Endothelial cell of umbilical vein (primary cell): ENCODE measurements around the gene CD40. TPM values are rescaled to one million over a fixed set of nuclear protein-coding genes. Genes with fewer than 3 reads are reported as not detected.

Experiments used
- BruUV-seq: library from RNA; stranded (reverse); fragments of 400-500 nt; replicated peaks from 2 replicates; lab custom pipeline; 2021; lab: Mats Ljungman, UMichigan
- CTCF ChIA-PET: fragments of 300-600, 350-600 bp; sonication (Branson Sonifier 250); formaldehyde crosslinking; loops from one replicate; lab custom pipeline; 2021; ENCODE audit warnings: antibody characterized with exemption, inconsistent platforms; lab: Charles Lee
- POLR2A ChIA-PET: fragments of 300-600, 350-600 bp; sonication (Branson Sonifier 250); formaldehyde crosslinking; loops from one replicate; lab custom pipeline; 2021; ENCODE audit warnings: antibody characterized with exemption, inconsistent platforms; lab: Charles Lee
- DNase-seq: peaks from one replicate; pipeline ENCODE4 v3.0.0-alpha.2; 2011; ENCODE audit warnings: low read depth, low spot score
- FAIRE-seq: peaks from 2 replicates; lab custom pipeline; 2011; peaks lifted over from hg19 to GRCh38; lab: Jason Lieb, UNC
- H2AFZ ChIP-seq: 2 replicates; pipeline ENCODE4 v1.6.0; 2012; ENCODE audit warnings: low read depth, low read length, control low read depth, inconsistent platforms
- H3K27ac ChIP-seq: 2 replicates; pipeline ENCODE4 v1.5.1; 2011; ENCODE audit warnings: low read depth, mild to moderate bottlenecking, control low read depth, low read length, moderate library complexity; ENCODE audit not compliant: insufficient read depth
- H3K27me3 ChIP-seq, 2 experiments: 2 replicates each; pipeline versions ENCODE4 v1.6.0 to v1.6.1; 2011; ENCODE audit warnings: low read length in 2 of 2, mixed read lengths in 1 of 2; ENCODE audit not compliant: control insufficient read depth in 2 of 2, insufficient read depth in 2 of 2
- H3K36me3 ChIP-seq, 2 experiments: 2 replicates in 1 of 2; 3 replicates in 1 of 2; pipeline ENCODE4 v1.5.1; 2011; ENCODE audit warnings: low read length in 2 of 2, mild to moderate bottlenecking in 1 of 2, moderate library complexity in 1 of 2; ENCODE audit not compliant: control insufficient read depth in 2 of 2, insufficient read depth in 2 of 2; ENCODE audit errors: extremely low read depth in 1 of 2
- H3K4me1 ChIP-seq: 3 replicates; pipeline ENCODE4 v1.5.1; 2011; ENCODE audit warnings: mild to moderate bottlenecking, low read length; ENCODE audit not compliant: control insufficient read depth, insufficient read depth; ENCODE audit errors: extremely low read depth
- H3K4me2 ChIP-seq: 2 replicates; pipeline ENCODE4 v1.6.1; 2011; ENCODE audit warnings: low read length, control low read depth, mixed read lengths; ENCODE audit not compliant: insufficient read depth
- H3K4me3 ChIP-seq, 3 experiments: fragments of 200-600 bp in 1 of 3; sonication (generic), shearing (Covaris generic) in 1 of 3; replicated peaks in 1 of 3; 2 replicates each; pipeline ENCODE4 v1.5.1; 2011 to 2016; ENCODE audit warnings: control low read depth in 3 of 3, low read length in 3 of 3, mild to moderate bottlenecking in 2 of 3, inconsistent platforms in 1 of 3, low read depth in 1 of 3, moderate library complexity in 1 of 3; ENCODE audit not compliant: insufficient read depth in 1 of 3
- H3K79me2 ChIP-seq: 2 replicates; pipeline ENCODE4 v1.6.0; 2012; ENCODE audit warnings: low read length, inconsistent platforms; ENCODE audit not compliant: control insufficient read depth, insufficient read depth
- H3K9ac ChIP-seq: replicated peaks from 2 replicates; pipeline ENCODE3; 2011; ENCODE audit warnings: low read length, control low read depth; ENCODE audit not compliant: insufficient read depth; ENCODE audit errors: extremely low read depth
- H3K9me1 ChIP-seq: replicated peaks from 3 replicates; pipeline ENCODE4 v1.6.0; 2011; ENCODE audit warnings: mild to moderate bottlenecking, low read length; ENCODE audit not compliant: control insufficient read depth, insufficient read depth; ENCODE audit errors: extremely low read depth
- H3K9me3 ChIP-seq: replicated peaks from 2 replicates; pipeline ENCODE4 v1.5.1; 2012; ENCODE audit warnings: low read length, inconsistent platforms; ENCODE audit not compliant: control insufficient read depth, insufficient read depth
- H4K20me1 ChIP-seq: replicated peaks from 2 replicates; pipeline ENCODE3; 2011; ENCODE audit warnings: mild to moderate bottlenecking, low read length; ENCODE audit not compliant: control insufficient read depth, insufficient read depth; ENCODE audit errors: extremely low read depth
- EZH2 ChIP-seq: IDR thresholded peaks from 2 replicates; pipeline ENCODE4 v1.6.1; 2012; ENCODE audit warnings: borderline replicate concordance, low read depth, mild to moderate bottlenecking, moderate library complexity, low read length, inconsistent platforms; ENCODE audit not compliant: severe bottlenecking
- FOS ChIP-seq: IDR thresholded peaks from 2 replicates; pipeline ENCODE4 v1.6.1; 2011; ENCODE audit warnings: mild to moderate bottlenecking, low read length, moderate library complexity, borderline replicate concordance; ENCODE audit not compliant: insufficient read depth
- GATA2 ChIP-seq: IDR thresholded peaks from 2 replicates; pipeline ENCODE4 v1.7.0; 2011; ENCODE audit warnings: low read depth, mild to moderate bottlenecking, moderate library complexity, mixed read lengths, low read length; ENCODE audit not compliant: insufficient read length, insufficient read depth
- JUN ChIP-seq: IDR thresholded peaks from 2 replicates; pipeline ENCODE4 v1.6.1; 2011; ENCODE audit warnings: borderline replicate concordance, low read depth; ENCODE audit not compliant: insufficient read length, insufficient read depth
- MYC ChIP-seq: IDR thresholded peaks from one replicate; pipeline ENCODE4 v1.6.1; 2011; ENCODE audit warnings: mild to moderate bottlenecking, low read depth, low read length
- POLR2A ChIP-seq: IDR thresholded peaks from 2 replicates; pipeline ENCODE4 v1.6.1; 2012; ENCODE audit warnings: low read depth, mild to moderate bottlenecking, control low read depth, low read length
- POLR2AphosphoS5 ChIP-seq: IDR thresholded peaks from 2 replicates; pipeline ENCODE4 v1.6.1; 2012; ENCODE audit warnings: low read depth, mild to moderate bottlenecking, control low read depth, low read length, moderate library complexity; ENCODE audit not compliant: insufficient read depth
- dilution Hi-C: fragments of 300-500 bp; cut with MboI; formaldehyde crosslinking; loops from one replicate; pipeline ENCODE4 v1.15.0; 2019; ENCODE audit warnings: low sequenced_read_pairs; ENCODE audit not compliant: extremely low pct_ligation_motif_present
- intact Hi-C: fragments of 100-400 bp; cut with micrococcal nuclease; formaldehyde crosslinking; loops from one replicate; pipeline ENCODE4 v1.10.0; 2022
- polyA plus RNA-seq, 4 experiments: library from polyadenylated mRNA; depleted of rRNA in 3 of 4; stranded (reverse) in 3 of 4; unstranded in 1 of 4; fragments of >200 nt; gene quantifications; 2 replicates each; pipeline versions ENCODE4 v1.2.1 to v1.2.3, GENCODE V29; 2011 to 2012; ENCODE audit warnings: missing spikeins in 1 of 4
- total RNA-seq: library from RNA; stranded (reverse); gene quantifications from 2 replicates; pipeline ENCODE4 v1.2.3, GENCODE V29; 2021
- TF ChIP-seq, protein P1 (sequence below), 2 donors: IDR thresholded peaks; 1 replicate in 1 of 2; 2 replicates in 1 of 2; pipeline ENCODE4 v1.5.1; 2011; ENCODE audit warnings: low read length in 2 of 2, mild to moderate bottlenecking in 2 of 2, moderate library complexity in 2 of 2, control low read depth in 1 of 2, inconsistent platforms in 1 of 2, low read depth in 1 of 2; ENCODE audit not compliant: insufficient read depth in 1 of 2; ENCODE audit errors: extremely low read depth in 1 of 2
- TF ChIP-seq, protein P2 (sequence below): IDR thresholded peaks from 2 replicates; pipeline ENCODE4 v1.6.1; 2011; ENCODE audit not compliant: insufficient read depth, insufficient read length

Gene CD40
- total and polyA plus RNA-seq, 2 donors (not counting 3 experiments of a cell fraction or from before 2014, with no cell fraction given) = 36.6 to 38.3 TPM

DNA sequence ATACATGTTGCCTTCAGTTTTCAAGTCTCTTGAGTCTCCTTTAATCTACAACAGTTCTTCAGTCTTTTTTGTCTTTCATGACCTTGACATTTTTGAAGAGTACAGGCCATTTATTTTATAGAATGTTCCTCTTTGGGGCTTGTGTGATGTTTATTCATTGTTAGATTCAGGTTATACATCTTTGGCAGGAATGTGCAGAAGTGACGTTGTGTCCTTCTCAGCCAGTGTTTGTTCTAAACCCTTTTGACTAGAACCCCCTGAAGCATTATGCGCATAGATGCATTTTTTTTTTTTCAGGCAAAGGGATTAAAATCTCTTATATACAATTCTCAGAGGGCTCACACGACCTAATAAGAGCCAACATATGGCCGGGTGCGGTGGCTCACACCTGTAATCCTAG, 17.1 kb upstream of the CD40 start:
- DNase-seq = no peak
- H3K9me1 ChIP-seq = no peaks in the 10 kb centered on the region
- no peaks in the 10 kb centered on the region for H3K79me2 ChIP-seq
- H3K4me3 ChIP-seq = no peak overlapping the region
- FAIRE-seq = no peak
- POLR2A ChIA-PET = no interaction called here
- H3K4me1 ChIP-seq = no peaks in the 10 kb centered on the region
- H3K9ac ChIP-seq = no peak overlapping the region
- TF ChIP-seq, protein P1, sequence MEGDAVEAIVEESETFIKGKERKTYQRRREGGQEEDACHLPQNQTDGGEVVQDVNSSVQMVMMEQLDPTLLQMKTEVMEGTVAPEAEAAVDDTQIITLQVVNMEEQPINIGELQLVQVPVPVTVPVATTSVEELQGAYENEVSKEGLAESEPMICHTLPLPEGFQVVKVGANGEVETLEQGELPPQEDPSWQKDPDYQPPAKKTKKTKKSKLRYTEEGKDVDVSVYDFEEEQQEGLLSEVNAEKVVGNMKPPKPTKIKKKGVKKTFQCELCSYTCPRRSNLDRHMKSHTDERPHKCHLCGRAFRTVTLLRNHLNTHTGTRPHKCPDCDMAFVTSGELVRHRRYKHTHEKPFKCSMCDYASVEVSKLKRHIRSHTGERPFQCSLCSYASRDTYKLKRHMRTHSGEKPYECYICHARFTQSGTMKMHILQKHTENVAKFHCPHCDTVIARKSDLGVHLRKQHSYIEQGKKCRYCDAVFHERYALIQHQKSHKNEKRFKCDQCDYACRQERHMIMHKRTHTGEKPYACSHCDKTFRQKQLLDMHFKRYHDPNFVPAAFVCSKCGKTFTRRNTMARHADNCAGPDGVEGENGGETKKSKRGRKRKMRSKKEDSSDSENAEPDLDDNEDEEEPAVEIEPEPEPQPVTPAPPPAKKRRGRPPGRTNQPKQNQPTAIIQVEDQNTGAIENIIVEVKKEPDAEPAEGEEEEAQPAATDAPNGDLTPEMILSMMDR (IDR thresholded peaks at IDR 0.05; ENCODE audit: extremely low read depth in 1 of 2, insufficient read depth in 1 of 2, low read depth in 1 of 2, low read length in 2 of 2) = no peak
- dilution Hi-C loops = no loop called here
- H3K4me2 ChIP-seq = no peak overlapping the region
- CTCF ChIA-PET = interaction anchor here (1.1 to 2.6 kb wide), 2 partner anchors 31 to 74 kb away, joined by 3 to 19 read pairs; no protein-coding TSS in a partner anchor
- H3K36me3 ChIP-seq = no peaks in the 10 kb centered on the region
- no TSS peak for BruUV-seq
- H3K27ac ChIP-seq = no peak overlapping the region
- no peaks in the 10 kb centered on the region for H3K9me3 ChIP-seq
- H4K20me1 ChIP-seq = no peaks in the 10 kb centered on the region
- H2AFZ ChIP-seq = no peak overlapping the region
- intact Hi-C loops = no loop called here
- H3K27me3 ChIP-seq = peaks cover 24 to 59% of the 10 kb centered on the region in 2 experiments

DNA sequence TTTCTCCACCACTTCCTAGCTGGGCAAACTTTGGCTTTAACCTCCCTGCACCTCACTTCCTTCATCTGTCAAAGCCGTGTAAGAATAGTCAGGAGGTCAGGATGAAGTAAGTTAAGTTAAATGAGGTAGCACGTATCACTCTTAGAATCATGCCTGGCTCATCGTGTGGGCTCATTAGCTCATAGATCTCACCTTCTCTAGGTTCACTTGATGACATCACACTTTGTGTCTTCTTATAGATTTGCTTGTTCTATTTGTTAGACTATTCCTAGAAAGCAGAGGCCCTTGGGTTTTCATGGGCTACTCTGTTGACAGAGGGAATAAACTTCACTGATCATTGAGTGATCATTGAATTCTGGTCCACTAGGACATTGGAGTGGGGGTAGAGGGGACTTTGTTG, 16.2 kb upstream of the CD40 start:
- H3K36me3 ChIP-seq = no peaks in the 10 kb centered on the region
- no peak for DNase-seq
- dilution Hi-C loops (no loop called here), intact Hi-C loops (no loop called here)
- H3K27me3 ChIP-seq = peaks cover 24 to 59% of the 10 kb centered on the region in 2 experiments
- ChIA-PET POLR2A (no interaction called here), CTCF (interaction anchor here (1.1 kb wide), 1 partner anchor 30 kb away, joined by 3 read pairs; no protein-coding TSS in a partner anchor)
- no peaks in the 10 kb centered on the region for H4K20me1 ChIP-seq
- TF ChIP-seq GATA2 (no peak), POLR2A (no peak), MYC (no peak), EZH2 (no peak), FOS (no peak), JUN (no peak), POLR2AphosphoS5 (no peak)
- TF ChIP-seq, protein P1 (IDR thresholded peaks at IDR 0.05; ENCODE audit: extremely low read depth in 1 of 2, insufficient read depth in 1 of 2, low read depth in 1 of 2, low read length in 2 of 2) = no peak
- TF ChIP-seq, protein P2, sequence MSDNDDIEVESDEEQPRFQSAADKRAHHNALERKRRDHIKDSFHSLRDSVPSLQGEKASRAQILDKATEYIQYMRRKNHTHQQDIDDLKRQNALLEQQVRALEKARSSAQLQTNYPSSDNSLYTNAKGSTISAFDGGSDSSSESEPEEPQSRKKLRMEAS = no peak
- H3K4me1 ChIP-seq = no peaks in the 10 kb centered on the region
- H3K9ac ChIP-seq = no peak overlapping the region
- H3K79me2 ChIP-seq = no peaks in the 10 kb centered on the region
- BruUV-seq = no TSS peak
- H3K4me3 ChIP-seq = no peak overlapping the region
- no peaks in the 10 kb centered on the region for H3K9me1 ChIP-seq
- no peak overlapping the region for H2AFZ ChIP-seq
- H3K9me3 ChIP-seq = no peaks in the 10 kb centered on the region
- FAIRE-seq = no peak
- no peak overlapping the region for H3K27ac ChIP-seq
- H3K4me2 ChIP-seq = no peak overlapping the region
